Liver (tissue), 3 donors: ENCODE measurements around the gene POLD2.

ENCODE experiments used
- HNF4G ChIP-seq: IDR thresholded peaks from 2 replicates; pipeline ENCODE4 v1.6.1; 2016; ENCODE audit warnings: antibody characterized with exemption
- RAD21 ChIP-seq, 2 donors: IDR thresholded peaks; 2 replicates each; pipeline ENCODE4 v1.6.1; 2016; ENCODE audit warnings: antibody characterized with exemption in 2 of 2, mild to moderate bottlenecking in 2 of 2
- SP1 ChIP-seq: IDR thresholded peaks from 2 replicates; pipeline ENCODE4 v1.6.1; 2018; ENCODE audit warnings: antibody characterized with exemption, mild to moderate bottlenecking
- TAF1 ChIP-seq: conservative IDR thresholded peaks from 2 replicates; pipeline ENCODE4 v1.6.1; 2016; ENCODE audit warnings: antibody characterized with exemption, mild to moderate bottlenecking
- YY1 ChIP-seq: IDR thresholded peaks from 2 replicates; pipeline ENCODE4 v1.6.1; 2016; ENCODE audit warnings: antibody characterized with exemption, mild to moderate bottlenecking
- TF ChIP-seq, protein P1 (sequence below): fragments of 150-350 bp; IDR thresholded peaks from 2 replicates; pipeline ENCODE4 v1.5.1; 2017; ENCODE audit warnings: improper control_type of control experiment, low read depth, low read length; ENCODE audit not compliant: missing input control
- TF ChIP-seq, protein P2 (sequence below): IDR thresholded peaks from 2 replicates; pipeline ENCODE4 v1.6.1; 2016; ENCODE audit warnings: antibody characterized with exemption
- TF ChIP-seq, protein P3 (sequence below): IDR thresholded peaks from 2 replicates; pipeline ENCODE4 v1.6.1; 2016; ENCODE audit warnings: antibody characterized with exemption, mild to moderate bottlenecking
- TF ChIP-seq, protein P4 (sequence below): IDR thresholded peaks from 2 replicates; pipeline ENCODE4 v1.6.1; 2016; ENCODE audit warnings: antibody characterized with exemption
- donor health status: healthy.
- donor health status: healthy.

DNA sequence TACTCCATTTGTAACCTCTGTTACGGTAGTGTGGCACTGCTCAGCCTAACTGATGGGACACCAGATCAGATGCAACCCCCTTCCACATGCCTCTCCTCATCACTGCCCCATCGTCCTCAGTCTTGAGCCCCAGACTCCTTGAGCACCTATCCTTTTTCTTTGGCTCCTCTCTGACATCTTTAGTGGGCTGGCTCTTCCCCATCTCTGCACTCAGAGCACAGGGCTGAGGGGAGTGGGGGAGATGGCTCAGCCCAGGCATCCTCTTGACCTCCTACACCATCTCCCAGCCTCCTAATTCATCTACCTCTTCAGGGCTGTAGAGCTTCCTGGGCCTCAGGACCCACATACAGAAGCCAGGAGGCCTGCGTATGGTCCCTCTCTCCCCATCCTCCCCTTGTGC is 39.6 kb downstream of the POLD2 start:
- TF ChIP-seq SP1 (no peak), HNF4G (no peak), RAD21 (IDR thresholded peaks at IDR 0.05) (no peak), TAF1 (no peak), YY1 (no peak)
- TF ChIP-seq, protein P1, sequence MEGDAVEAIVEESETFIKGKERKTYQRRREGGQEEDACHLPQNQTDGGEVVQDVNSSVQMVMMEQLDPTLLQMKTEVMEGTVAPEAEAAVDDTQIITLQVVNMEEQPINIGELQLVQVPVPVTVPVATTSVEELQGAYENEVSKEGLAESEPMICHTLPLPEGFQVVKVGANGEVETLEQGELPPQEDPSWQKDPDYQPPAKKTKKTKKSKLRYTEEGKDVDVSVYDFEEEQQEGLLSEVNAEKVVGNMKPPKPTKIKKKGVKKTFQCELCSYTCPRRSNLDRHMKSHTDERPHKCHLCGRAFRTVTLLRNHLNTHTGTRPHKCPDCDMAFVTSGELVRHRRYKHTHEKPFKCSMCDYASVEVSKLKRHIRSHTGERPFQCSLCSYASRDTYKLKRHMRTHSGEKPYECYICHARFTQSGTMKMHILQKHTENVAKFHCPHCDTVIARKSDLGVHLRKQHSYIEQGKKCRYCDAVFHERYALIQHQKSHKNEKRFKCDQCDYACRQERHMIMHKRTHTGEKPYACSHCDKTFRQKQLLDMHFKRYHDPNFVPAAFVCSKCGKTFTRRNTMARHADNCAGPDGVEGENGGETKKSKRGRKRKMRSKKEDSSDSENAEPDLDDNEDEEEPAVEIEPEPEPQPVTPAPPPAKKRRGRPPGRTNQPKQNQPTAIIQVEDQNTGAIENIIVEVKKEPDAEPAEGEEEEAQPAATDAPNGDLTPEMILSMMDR: no peak
- TF ChIP-seq, protein P2, sequence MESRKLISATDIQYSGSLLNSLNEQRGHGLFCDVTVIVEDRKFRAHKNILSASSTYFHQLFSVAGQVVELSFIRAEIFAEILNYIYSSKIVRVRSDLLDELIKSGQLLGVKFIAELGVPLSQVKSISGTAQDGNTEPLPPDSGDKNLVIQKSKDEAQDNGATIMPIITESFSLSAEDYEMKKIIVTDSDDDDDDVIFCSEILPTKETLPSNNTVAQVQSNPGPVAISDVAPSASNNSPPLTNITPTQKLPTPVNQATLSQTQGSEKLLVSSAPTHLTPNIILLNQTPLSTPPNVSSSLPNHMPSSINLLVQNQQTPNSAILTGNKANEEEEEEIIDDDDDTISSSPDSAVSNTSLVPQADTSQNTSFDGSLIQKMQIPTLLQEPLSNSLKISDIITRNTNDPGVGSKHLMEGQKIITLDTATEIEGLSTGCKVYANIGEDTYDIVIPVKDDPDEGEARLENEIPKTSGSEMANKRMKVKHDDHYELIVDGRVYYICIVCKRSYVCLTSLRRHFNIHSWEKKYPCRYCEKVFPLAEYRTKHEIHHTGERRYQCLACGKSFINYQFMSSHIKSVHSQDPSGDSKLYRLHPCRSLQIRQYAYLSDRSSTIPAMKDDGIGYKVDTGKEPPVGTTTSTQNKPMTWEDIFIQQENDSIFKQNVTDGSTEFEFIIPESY: no peak
- TF ChIP-seq, protein P3, sequence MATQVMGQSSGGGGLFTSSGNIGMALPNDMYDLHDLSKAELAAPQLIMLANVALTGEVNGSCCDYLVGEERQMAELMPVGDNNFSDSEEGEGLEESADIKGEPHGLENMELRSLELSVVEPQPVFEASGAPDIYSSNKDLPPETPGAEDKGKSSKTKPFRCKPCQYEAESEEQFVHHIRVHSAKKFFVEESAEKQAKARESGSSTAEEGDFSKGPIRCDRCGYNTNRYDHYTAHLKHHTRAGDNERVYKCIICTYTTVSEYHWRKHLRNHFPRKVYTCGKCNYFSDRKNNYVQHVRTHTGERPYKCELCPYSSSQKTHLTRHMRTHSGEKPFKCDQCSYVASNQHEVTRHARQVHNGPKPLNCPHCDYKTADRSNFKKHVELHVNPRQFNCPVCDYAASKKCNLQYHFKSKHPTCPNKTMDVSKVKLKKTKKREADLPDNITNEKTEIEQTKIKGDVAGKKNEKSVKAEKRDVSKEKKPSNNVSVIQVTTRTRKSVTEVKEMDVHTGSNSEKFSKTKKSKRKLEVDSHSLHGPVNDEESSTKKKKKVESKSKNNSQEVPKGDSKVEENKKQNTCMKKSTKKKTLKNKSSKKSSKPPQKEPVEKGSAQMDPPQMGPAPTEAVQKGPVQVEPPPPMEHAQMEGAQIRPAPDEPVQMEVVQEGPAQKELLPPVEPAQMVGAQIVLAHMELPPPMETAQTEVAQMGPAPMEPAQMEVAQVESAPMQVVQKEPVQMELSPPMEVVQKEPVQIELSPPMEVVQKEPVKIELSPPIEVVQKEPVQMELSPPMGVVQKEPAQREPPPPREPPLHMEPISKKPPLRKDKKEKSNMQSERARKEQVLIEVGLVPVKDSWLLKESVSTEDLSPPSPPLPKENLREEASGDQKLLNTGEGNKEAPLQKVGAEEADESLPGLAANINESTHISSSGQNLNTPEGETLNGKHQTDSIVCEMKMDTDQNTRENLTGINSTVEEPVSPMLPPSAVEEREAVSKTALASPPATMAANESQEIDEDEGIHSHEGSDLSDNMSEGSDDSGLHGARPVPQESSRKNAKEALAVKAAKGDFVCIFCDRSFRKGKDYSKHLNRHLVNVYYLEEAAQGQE: no peak
- TF ChIP-seq, protein P4, sequence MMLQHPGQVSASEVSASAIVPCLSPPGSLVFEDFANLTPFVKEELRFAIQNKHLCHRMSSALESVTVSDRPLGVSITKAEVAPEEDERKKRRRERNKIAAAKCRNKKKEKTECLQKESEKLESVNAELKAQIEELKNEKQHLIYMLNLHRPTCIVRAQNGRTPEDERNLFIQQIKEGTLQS: no peak
